MM.1S (cell line): ENCODE results near the gene OSCP1.

Experiments
- DNase-seq: peaks from one replicate; pipeline ENCODE4 v3.0.0-alpha.2; 2015
- H2AFZ ChIP-seq: fragments of 300-600 bp; sonication (generic); 2 replicates; pipeline ENCODE4 v1.6.0; 2016; ENCODE audit warnings: antibody characterized with exemption, low read length
- H3F3A ChIP-seq: fragments of 300-600 bp; sonication (generic); 2 replicates; pipeline ENCODE4 v1.6.1; 2016; ENCODE audit warnings: mild to moderate bottlenecking, antibody characterized with exemption, low read length, moderate library complexity, mixed read lengths; ENCODE audit not compliant: insufficient read depth
- H3K27ac ChIP-seq: fragments of 300-600 bp; sonication (generic); 2 replicates; pipeline ENCODE4 v1.5.1; 2016; ENCODE audit warnings: mild to moderate bottlenecking, low read length
- H3K27me3 ChIP-seq: fragments of 300-600 bp; sonication (generic); replicated peaks from 2 replicates; pipeline ENCODE4 v1.6.0; 2016; ENCODE audit warnings: low read length; ENCODE audit not compliant: insufficient read depth
- H3K36me3 ChIP-seq: fragments of 300-600 bp; sonication (generic); replicated peaks from 2 replicates; pipeline ENCODE4 v1.6.1; 2016; ENCODE audit warnings: mild to moderate bottlenecking, low read length, mixed read lengths; ENCODE audit not compliant: insufficient read depth
- H3K4me1 ChIP-seq: fragments of 300-600 bp; sonication (generic); 2 replicates; pipeline ENCODE4 v1.6.1; 2016; ENCODE audit warnings: low read length, mixed read lengths
- H3K4me2 ChIP-seq: fragments of 300-600 bp; sonication (generic); 2 replicates; pipeline ENCODE4 v1.6.0; 2016; ENCODE audit warnings: low read depth, low read length
- H3K4me3 ChIP-seq: fragments of 300-600 bp; sonication (generic); 2 replicates; pipeline ENCODE4 v1.5.1; 2016; ENCODE audit warnings: low read length, mixed read lengths
- H3K79me2 ChIP-seq: fragments of 300-600 bp; sonication (generic); 2 replicates; pipeline ENCODE4 v1.6.1; 2016; ENCODE audit warnings: mixed run types, low read length, mixed read lengths
- H3K9ac ChIP-seq: fragments of 300-600 bp; sonication (generic); 2 replicates; pipeline ENCODE4 v1.6.1; 2016; ENCODE audit warnings: low read length, mixed read lengths
- H3K9me2 ChIP-seq: fragments of 300-600 bp; sonication (generic); replicated peaks from 2 replicates; pipeline ENCODE4 v1.6.1; 2016; ENCODE audit warnings: mild to moderate bottlenecking, low read length, mixed read lengths; ENCODE audit not compliant: insufficient read depth
- H3K9me3 ChIP-seq: fragments of 300-600 bp; sonication (generic); replicated peaks from 2 replicates; pipeline ENCODE4 v1.6.1; 2016; ENCODE audit warnings: mild to moderate bottlenecking, low read length, mixed read lengths; ENCODE audit not compliant: insufficient read depth
- H4K20me1 ChIP-seq: fragments of 300-600 bp; sonication (generic); 2 replicates; pipeline ENCODE4 v1.6.1; 2016; ENCODE audit warnings: mild to moderate bottlenecking, low read length, moderate library complexity, mixed read lengths; ENCODE audit not compliant: insufficient read depth
- EZH2 ChIP-seq: fragments of 300-600 bp; sonication (generic); optimal IDR thresholded peaks from 2 replicates; pipeline ENCODE3; 2017; ENCODE audit warnings: low read depth, mild to moderate bottlenecking, antibody characterized with exemption, low read length, mixed read lengths
- EZH2phosphoT487 ChIP-seq: fragments of 300-600 bp; sonication (generic); IDR thresholded peaks from 2 replicates; pipeline ENCODE4 v1.6.1; 2018; ENCODE audit warnings: antibody characterized with exemption, low read length
- TF ChIP-seq, protein P1 (sequence below): fragments of 300-600 bp; sonication (generic); IDR thresholded peaks from 2 replicates; pipeline ENCODE4 v1.5.1; 2016; ENCODE audit warnings: antibody characterized with exemption, low read length, mixed read lengths

The OSCP1 gene

DNA sequence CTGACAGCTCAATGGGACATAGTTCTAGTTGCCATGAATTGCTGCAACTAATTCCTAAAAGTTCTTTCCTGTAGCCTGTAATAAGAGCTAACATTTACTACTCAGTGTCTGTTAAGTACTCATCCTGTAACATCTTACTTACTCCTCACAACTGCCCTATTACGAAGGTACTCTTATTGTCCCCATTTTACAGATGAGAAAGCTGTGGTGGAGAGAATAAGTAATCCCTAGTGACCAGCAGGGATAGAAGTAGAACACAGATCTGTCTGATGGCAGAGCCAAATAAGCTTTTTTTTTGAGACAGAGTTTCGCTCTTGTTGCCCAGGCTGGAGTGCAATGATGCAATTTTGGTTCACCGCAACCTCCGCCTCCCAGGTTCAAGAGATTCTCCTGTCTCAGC is 67.6 kb downstream of the OSCP1 start:
- no peak overlapping the region for H2AFZ ChIP-seq
- H3K4me3 ChIP-seq: no peak overlapping the region
- H3K79me2 ChIP-seq: peaks cover 79% of the 10 kb centered on the region
- H3K36me3 ChIP-seq: no peaks in the 10 kb centered on the region
- H4K20me1 ChIP-seq: no peaks in the 10 kb centered on the region
- DNase-seq: no peak
- H3F3A ChIP-seq: peaks cover 24% of the 10 kb centered on the region
- H3K4me1 ChIP-seq: peaks cover 19% of the 10 kb centered on the region
- H3K27me3 ChIP-seq: no peaks in the 10 kb centered on the region
- no peaks in the 10 kb centered on the region for H3K9me2 ChIP-seq
- H3K9me3 ChIP-seq: no peaks in the 10 kb centered on the region
- TF ChIP-seq EZH2phosphoT487 (no peak), EZH2 (no peak)
- TF ChIP-seq, protein P1, sequence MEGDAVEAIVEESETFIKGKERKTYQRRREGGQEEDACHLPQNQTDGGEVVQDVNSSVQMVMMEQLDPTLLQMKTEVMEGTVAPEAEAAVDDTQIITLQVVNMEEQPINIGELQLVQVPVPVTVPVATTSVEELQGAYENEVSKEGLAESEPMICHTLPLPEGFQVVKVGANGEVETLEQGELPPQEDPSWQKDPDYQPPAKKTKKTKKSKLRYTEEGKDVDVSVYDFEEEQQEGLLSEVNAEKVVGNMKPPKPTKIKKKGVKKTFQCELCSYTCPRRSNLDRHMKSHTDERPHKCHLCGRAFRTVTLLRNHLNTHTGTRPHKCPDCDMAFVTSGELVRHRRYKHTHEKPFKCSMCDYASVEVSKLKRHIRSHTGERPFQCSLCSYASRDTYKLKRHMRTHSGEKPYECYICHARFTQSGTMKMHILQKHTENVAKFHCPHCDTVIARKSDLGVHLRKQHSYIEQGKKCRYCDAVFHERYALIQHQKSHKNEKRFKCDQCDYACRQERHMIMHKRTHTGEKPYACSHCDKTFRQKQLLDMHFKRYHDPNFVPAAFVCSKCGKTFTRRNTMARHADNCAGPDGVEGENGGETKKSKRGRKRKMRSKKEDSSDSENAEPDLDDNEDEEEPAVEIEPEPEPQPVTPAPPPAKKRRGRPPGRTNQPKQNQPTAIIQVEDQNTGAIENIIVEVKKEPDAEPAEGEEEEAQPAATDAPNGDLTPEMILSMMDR: no peak
- no peak overlapping the region for H3K27ac ChIP-seq
- H3K4me2 ChIP-seq: no peak overlapping the region
- no peak overlapping the region for H3K9ac ChIP-seq

DNA sequence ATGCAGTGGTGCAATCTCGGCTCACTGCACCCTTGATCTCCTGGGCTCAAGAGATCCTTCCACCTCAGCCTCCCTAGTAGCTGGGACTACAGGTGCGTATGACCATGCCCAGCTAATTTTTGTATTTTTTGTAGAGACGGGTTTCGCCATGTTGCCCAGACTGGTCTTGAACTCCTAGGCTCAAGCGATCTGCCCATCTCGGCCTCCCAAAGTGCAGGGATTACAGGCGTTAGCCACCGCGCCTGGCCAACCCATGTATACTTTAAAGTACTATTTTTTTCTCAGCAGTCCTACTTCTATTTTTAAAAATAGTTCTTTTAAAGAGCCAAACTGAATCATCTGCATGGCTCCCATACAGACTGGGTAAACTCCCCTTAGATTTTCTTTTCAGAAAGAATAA is 68.0 kb downstream of the OSCP1 start:
- Histone ChIP-seq H3K27ac (no peak overlapping the region), H3K9me3 (no peaks in the 10 kb centered on the region), H3K9me2 (no peaks in the 10 kb centered on the region), H3F3A (peaks cover 23% of the 10 kb centered on the region), H3K4me2 (no peak overlapping the region), H3K4me1 (peaks cover 15% of the 10 kb centered on the region), H3K9ac (no peak overlapping the region), H3K36me3 (no peaks in the 10 kb centered on the region), H3K27me3 (no peaks in the 10 kb centered on the region), H3K79me2 (peaks cover 82% of the 10 kb centered on the region), H2AFZ (no peak overlapping the region), H4K20me1 (no peaks in the 10 kb centered on the region), H3K4me3 (no peak overlapping the region)
- no peak for DNase-seq
- TF ChIP-seq EZH2phosphoT487 (no peak), EZH2 (no peak)
- TF ChIP-seq, protein P1: no peak

DNA sequence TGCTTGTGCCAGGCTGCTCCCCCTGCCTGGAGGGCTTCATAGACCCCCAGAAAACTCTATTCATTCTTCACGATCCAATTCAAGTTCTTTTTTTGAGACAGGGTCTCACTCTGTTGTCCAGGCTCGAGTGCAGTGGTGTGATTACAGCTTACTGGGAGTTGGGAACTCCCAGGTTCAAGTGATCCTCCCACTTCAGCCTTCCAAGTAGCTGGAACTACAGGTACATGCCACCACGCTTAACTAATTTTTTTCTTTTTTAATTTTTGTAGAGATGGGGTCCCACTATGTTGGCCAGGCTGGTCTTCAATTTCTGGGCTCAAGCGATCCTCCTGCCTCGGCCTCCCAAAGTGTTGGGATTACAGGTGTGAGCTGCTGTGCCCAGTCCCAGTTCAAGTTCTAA is 68.8 kb downstream of the OSCP1 start:
- TF ChIP-seq EZH2: no peak
- TF ChIP-seq, protein P1: no peak
- no peak for TF ChIP-seq EZH2phosphoT487
- peaks cover 90% of the 10 kb centered on the region for H3K79me2 ChIP-seq
- peaks cover 9% of the 10 kb centered on the region for H3K4me1 ChIP-seq
- H3K9me3 ChIP-seq: no peaks in the 10 kb centered on the region
- no peak overlapping the region for H3K4me3 ChIP-seq
- H3K9me2 ChIP-seq: no peaks in the 10 kb centered on the region
- H2AFZ ChIP-seq: no peak overlapping the region
- H4K20me1 ChIP-seq: no peaks in the 10 kb centered on the region
- no peaks in the 10 kb centered on the region for H3K36me3 ChIP-seq
- peaks cover 15% of the 10 kb centered on the region for H3F3A ChIP-seq
- no peak for DNase-seq
- H3K4me2 ChIP-seq: no peak overlapping the region
- no peak overlapping the region for H3K27ac ChIP-seq
- no peaks in the 10 kb centered on the region for H3K27me3 ChIP-seq
- H3K9ac ChIP-seq: no peak overlapping the region
